Hematopoietic multipotent progenitor cell treated with erythropoietin and hydrocortisone succinate and interleukin-3 and kit ligand, for 15 days (in vitro differentiated cells): ENCODE measurements around the gene IQCK.

Experiments used
- DNase-seq: peaks from one replicate; pipeline ENCODE4 v3.0.0-alpha.2; 2015; ENCODE audit warnings: low spot score

The IQCK gene

GRCh38 chr16:19718624-19718965 is 524 bp downstream of the IQCK start:
- no peak for DNase-seq

GRCh38 chr16:19722269-19722952 is 4.3 kb downstream of the IQCK start:
- no peak for DNase-seq

- DNase-seq: no peak
Observed at GRCh38 chr16:19722981-19723380, 4.9 kb downstream of the IQCK start.

- no peak for DNase-seq
Observed at GRCh38 chr16:19728636-19728965, 10.5 kb downstream of the IQCK start.

- DNase-seq: no peak
Observed at GRCh38 chr16:19733551-19733950, 15.5 kb downstream of the IQCK start.

GRCh38 chr16:19735074-19735867 is 17.2 kb downstream of the IQCK start:
- no peak for DNase-seq

- no peak for DNase-seq
Observed at GRCh38 chr16:19737306-19738038, 19.4 kb downstream of the IQCK start.

GRCh38 chr16:19741354-19741753 is 23.3 kb downstream of the IQCK start:
- no peak for DNase-seq

GRCh38 chr16:19743816-19744159 is 25.7 kb downstream of the IQCK start:
- DNase-seq: no peak

GRCh38 chr16:19744670-19745069 is 26.6 kb downstream of the IQCK start:
- DNase-seq: no peak

GRCh38 chr16:19745286-19746010 is 27.4 kb downstream of the IQCK start:
- DNase-seq: no peak

- no peak for DNase-seq
Observed at GRCh38 chr16:19746561-19746960, 28.5 kb downstream of the IQCK start.

- no peak for DNase-seq
Observed at GRCh38 chr16:19748389-19749168, 30.5 kb downstream of the IQCK start.

- no peak for DNase-seq
Observed at GRCh38 chr16:19749571-19750080, 31.6 kb downstream of the IQCK start.

GRCh38 chr16:19751478-19752385 is 33.7 kb downstream of the IQCK start:
- no peak for DNase-seq

GRCh38 chr16:19753815-19754643 is 36.0 kb downstream of the IQCK start:
- no peak for DNase-seq

GRCh38 chr16:19754644-19755036 is 36.6 kb downstream of the IQCK start:
- no peak for DNase-seq

- DNase-seq: no peak
Observed at GRCh38 chr16:19755268-19755667, 37.2 kb downstream of the IQCK start.

GRCh38 chr16:19757026-19757425 is 39.0 kb downstream of the IQCK start:
- no peak for DNase-seq
